Ramos (cell line): ENCODE measurements around the gene ATP2B3.

Experiments used
- in situ Hi-C: fragments of 300-500 bp; cut with MboI; formaldehyde crosslinking; loops from one replicate; pipeline ENCODE4 v1.14.3; 2022; ENCODE audit warnings: low sequenced_read_pairs; ENCODE audit not compliant: unreplicated experiment

Gene ATP2B3

DNA sequence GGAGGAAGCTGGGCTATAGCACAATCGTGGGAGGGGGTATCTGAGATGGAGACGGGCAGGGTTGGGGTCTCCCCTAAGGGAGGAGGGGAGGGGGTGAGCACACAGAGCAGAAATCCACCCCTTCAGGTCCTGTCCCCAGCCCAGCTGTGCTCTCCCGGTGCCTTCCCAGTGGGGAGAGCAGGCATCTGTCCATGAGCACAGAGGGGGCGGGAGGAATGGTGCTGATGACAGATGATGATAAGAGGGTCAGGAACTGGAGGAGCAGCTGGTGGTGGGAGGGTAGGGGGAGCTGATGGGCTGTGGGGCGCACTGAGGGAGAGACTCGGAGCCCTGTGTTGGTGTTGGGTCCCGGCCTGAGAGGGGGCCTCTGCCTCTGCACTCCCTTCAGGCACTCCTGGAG lies 8.6 kb downstream of the ATP2B3 start:
- in situ Hi-C loops = no loop called here

DNA sequence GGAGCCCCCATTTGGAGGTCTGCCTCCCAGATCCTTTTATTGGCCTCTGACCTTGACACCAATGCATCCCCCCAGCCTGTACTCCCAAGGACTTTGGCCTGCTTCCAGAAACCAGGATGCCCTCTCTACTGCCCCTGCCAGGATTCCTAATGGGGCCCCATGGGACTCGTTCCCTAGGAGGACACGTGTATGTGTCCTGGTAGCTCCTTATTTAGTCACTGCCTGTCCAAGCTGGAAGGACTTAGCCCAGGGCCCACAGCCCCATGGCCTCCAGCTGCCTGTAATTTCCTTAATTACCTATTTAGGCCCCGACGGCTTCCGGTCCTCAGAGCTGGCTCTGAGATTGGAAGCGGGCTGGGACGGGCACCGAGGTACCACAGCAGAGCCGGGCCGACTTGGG lies 9.4 kb downstream of the ATP2B3 start:
- in situ Hi-C loops = no loop called here

DNA sequence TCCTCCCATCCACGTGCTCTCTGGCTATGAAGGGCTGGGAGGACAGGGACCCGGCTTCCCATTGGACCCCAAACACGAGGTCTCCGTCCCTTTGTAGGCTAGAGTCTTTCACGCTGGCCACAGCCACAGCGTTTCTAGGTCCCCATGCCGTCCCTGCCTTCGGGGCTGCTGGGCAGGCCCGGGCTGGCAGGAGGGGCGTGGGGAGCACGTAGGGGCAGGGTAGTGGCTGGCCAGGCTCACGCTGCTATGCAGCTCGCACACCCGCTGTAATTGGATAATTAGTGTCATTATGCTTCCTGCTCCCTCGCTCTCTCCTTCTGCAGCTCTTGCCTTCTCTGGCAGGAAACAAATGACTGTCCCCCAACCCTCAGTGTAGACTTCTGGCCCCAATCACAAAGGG lies 9.8 kb downstream of the ATP2B3 start:
- in situ Hi-C loops = no loop called here

DNA sequence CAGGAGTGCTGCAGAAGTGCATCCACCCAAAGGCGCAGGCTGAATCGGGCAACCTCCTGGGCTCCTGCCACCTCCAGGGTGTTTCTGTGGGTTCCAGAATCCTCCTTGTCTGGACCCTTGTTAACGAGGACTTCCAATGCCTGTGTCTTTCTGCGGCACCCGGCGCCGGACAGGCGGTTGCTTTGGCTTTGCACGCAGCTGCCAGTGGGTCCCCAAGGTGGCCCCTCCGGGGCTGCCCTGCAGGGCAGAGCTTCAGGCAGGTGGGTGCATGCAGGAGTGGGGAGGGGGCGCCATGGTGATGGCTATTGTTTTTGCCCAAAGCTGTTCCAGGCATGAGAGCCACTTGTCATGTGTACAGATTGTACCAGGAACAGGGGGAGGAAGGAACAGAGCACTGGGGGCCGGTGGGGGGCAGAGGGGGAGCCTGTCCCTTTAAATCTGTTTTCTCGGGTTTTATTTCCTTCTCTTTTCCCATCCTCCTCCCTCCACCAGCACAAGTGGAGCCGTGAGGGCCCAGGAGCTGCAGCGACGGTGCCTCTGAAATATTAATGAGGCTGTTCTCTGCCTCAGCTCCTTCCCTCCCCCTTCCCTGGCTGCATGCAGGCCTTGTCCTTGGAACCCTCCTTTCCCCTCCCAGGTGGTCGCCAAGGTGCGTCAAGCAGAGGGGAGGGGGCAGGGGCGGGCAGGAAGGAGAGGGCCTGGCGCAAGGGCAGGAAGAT lies 13.1 kb downstream of the ATP2B3 start:
- in situ Hi-C loops = no loop called here

DNA sequence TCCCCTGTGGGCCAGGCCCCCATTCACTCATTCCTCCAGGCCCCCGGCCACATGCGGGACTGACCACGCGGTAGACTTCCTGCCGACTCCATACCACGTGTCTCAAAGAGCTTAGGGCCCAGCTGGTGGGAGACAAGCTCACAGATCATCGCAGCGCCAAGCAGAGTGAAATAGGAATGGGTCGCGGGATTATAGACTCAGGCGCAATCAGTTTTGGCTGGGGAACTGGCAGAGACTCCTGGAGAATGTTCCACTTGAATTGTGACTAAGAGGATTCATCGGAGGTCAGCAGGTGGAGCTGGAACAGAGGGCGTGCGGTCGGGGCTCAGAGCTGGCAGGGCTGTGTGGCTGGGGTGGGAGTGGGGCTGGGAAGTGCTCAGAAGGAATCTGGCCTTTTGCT lies 15.6 kb downstream of the ATP2B3 start:
- in situ Hi-C loops = no loop called here

DNA sequence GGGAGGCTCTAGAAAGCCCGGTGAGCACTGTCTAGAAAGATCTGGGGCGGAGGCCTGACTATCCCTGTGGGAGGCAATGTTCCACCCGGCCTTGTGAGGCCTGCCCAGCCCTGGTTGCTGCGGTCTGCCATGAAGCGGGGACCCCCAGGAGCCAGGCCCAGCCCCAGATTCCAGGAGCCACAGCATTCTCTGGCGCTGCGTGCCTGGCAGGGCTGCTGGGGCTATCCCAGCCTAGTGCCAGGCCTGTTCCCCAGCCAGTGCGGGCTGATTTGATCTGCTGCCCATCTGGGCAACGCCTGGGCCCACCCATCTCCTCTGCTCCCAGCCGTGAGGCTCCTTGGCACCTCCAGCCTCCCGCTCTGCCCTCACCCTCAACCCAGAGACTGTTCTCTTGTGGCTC lies 19.6 kb downstream of the ATP2B3 start:
- in situ Hi-C loops = no loop called here

DNA sequence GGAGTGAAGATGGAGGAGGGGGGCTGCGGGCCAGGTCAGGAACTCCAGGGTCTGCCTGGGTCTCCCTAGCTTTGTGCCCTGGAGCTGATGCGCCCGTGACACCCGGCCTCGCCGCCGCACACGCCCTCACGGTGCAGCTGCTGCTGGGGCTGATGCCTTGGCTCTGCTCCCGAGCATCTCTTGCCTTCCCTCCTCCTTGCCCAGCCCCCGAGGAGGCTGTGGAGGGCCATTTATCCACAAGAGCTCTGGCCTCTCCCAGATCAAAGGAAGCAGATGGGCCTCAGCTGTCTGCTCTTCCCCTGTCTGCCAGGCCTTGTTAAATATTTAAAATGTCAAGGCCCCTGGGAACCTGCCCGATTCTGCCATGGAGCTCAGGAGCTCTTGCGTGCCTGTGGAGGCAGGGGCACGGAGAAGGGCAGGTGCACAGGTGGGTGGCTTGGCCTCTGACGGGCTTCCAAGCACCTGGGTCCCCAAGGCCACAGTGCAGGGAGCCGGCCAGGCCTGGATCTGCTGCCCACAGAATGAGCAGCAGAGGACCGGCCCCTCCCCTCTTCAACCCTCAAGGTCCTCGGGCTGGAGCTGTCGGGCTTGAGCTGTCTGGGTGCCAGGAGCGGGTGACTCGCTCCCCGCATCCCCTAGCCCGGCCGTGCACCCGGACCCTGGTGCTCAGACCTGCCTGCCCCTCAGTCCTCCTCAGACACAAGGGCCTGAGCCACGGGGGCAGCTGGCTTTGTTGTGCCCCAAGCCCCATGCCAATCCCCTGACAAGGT lies 20.3 kb downstream of the ATP2B3 start:
- in situ Hi-C loops = no loop called here

DNA sequence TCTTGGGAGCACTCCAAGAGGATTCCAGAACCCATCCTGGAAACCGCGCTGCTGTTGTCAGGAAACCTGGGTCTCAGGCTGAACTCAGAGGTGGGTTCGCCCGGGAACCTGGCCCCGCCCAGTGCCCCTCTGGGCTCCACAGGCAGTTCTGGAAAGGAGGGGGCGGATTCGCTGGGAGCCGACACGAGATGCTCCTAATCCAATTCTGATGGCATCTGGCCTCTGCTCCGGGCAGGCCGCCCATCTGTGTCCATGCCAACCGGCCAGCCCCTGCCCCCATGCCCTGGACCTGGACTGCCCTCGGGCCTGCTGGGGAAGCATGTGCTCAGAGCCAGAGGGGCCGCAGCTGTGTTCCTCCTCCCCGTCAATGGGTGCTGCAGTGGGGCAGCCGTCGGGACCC lies 21.0 kb downstream of the ATP2B3 start:
- in situ Hi-C loops = no loop called here

DNA sequence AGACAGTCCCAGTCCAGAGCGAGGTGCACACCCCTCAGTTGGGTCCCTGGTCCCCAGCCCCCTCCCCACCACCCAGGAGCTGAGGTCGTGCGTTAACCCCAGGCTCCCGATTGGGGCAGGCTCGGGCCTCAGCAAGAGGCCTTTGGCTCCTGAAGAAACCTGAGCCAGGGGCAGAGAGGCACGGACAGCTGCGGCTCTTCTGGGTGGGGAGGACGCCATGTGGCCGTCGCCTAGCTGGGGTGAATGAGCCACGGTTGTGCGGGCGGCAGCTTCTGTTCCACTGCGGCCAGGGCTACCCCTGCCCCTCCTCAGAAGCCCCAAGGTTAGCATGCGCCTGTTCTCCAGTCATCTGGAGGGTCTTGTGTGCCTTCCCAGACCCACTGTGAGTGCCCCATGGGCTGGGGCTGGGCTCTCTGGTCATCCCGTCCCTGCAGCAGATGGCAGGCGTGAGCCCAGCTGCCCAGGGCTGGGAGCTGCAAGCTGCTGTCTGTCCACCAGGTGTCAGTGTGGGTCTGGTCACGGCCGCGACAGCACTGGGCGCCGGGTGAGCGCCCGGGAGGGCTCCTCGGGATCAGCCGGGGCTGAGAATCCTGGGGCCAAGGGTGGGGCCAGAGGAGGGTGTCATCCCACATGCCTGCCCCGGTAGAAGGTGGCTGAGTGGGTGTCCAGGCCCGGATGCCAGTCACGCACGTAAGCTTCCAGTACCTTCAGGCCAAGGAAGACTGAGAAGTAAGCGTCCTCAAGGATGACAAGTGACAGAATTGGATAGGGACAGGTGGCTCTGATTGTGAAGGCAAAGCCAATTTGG lies 21.9 kb downstream of the ATP2B3 start:
- in situ Hi-C loops = no loop called here

DNA sequence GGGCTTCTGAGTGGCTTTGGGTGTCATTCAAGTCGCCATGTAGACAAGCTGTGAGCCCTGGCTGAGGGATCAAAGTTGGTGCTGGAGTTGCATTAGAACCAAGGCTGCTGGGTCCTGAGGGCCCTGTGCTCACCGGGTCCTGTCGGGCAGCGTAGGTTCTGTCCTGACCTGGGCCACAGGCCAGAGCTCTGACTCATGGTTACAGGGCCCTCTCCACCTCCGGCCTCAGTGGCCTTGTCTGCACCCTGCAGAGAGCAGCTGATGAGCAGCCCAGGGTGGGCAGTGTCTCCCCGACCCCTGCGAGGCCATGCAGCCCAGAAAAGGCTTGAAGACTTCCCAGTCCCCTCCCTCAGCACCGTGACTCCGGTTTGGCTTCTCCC lies 22.5 kb downstream of the ATP2B3 start:
- in situ Hi-C loops = loop anchor here (5.0 kb wide), 1 partner anchor 132 kb away; the partner anchor contains the start of gene PNCK

DNA sequence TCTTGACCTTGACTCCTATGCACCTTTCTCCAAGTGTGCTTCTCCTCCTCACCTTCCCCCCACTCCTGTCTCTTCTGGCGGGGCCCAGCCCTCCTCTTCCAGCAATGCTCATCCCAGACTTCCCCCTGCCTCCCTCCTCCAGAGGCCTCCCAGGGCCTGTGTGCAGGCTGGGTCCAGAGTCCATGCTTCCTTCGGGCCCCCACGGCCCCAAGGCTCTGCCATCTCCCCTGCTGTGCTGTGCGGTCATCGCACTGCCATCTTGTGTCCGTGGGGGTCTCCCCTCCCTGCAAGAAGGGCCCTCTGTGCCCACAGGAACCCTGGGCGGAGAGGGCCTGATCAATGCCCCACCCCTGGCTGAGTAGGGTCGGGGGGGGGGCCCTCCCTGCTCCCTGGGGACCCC lies 27.3 kb downstream of the ATP2B3 start:
- in situ Hi-C loops = loop anchor here (5.0 kb wide), 1 partner anchor 128 kb away; the partner anchor contains the start of gene PNCK

DNA sequence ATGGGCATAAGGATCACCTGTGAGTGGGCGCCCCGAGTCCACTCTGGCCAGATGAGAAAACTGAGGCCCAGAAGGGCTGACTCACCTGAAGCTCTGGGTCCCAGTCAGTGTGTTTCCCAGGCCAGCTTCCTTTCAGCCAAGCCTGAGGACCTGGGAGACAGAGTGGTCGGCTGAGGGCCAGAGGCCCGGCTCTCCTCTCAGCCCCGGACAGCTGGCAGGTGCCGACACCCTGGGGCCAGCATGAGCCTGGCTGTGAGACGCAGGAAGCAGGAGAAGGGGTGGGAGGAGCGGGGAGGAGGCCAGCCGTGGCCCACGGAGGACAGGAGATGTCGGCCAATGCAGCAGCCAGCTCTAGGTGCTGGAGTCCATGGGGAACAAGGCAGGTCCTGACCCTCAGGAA lies 28.9 kb downstream of the ATP2B3 start:
- in situ Hi-C loops = no loop called here

DNA sequence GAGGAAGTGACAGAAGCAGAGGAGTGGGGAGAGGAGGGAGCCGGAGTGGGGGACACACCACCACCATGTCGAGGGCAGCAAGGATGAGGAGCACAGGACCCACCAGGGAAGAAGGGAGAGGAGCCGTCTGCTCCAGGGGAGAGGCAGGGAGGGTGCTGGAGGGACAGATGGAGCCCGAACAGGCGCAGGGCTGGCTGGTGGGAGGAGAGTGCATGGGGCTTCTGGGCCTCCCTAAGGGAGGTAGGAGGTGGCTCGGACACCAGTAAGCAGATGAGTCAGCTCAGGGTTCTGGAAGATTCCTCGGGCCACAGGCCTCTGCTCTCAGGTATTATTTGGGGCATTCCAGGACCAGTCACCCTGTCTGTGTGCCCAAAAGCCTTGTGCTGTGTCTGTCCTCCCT lies 29.8 kb downstream of the ATP2B3 start:
- in situ Hi-C loops = no loop called here

DNA sequence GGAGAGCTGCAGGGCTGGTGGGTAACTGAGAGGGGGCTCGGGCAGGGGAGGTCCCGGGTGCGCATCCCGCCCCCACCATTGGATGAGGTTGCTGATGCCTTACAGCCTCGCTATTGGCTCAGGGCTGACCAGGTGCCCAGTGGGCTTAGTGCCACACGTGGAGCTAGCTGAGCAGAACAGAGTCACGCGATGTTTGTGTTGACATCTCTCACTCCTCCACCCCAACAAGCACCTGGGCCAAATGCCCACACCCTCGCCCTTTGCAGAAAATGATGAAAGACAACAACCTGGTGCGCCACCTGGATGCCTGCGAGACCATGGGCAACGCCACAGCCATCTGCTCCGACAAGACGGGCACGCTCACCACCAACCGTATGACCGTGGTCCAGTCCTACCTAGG lies 31.8 kb downstream of the ATP2B3 start:
- in situ Hi-C loops = no loop called here

DNA sequence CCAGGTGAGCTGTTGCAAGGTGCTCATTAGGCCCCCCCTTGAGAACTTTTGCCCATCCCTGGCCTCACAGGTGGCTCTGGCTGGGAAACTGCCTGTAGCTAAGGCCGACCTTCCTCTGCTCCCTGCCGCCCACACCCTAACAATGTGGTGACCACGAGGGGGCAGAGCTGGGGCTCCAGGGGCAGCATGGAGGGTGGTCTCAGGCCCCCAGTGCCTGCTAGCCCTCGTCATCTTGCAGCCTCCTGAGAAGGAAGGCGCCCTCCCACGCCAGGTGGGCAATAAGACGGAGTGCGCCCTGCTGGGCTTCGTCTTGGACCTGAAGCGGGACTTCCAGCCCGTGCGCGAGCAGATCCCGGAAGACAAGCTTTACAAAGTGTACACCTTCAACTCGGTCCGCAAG lies 32.4 kb downstream of the ATP2B3 start:
- in situ Hi-C loops = no loop called here

DNA sequence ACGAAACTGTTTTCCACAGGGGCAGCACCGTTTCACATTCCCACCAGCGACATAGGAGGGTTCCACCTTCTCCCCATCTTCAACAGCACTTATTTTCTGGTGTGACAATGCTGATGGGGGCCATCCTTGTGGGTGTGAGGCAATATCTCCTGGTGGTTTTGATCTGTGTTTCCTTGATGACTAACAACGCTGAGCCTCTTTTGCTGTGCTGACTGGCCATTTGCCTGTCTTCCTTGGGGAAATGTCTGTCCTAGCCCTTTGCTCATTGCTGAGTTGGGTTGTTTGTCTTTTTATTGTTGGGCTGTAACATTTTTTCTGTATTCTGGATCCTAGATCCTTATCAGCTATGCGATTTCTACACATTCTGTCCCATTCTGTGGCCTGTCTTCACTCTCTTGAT lies 33.7 kb downstream of the ATP2B3 start:
- in situ Hi-C loops = no loop called here

DNA sequence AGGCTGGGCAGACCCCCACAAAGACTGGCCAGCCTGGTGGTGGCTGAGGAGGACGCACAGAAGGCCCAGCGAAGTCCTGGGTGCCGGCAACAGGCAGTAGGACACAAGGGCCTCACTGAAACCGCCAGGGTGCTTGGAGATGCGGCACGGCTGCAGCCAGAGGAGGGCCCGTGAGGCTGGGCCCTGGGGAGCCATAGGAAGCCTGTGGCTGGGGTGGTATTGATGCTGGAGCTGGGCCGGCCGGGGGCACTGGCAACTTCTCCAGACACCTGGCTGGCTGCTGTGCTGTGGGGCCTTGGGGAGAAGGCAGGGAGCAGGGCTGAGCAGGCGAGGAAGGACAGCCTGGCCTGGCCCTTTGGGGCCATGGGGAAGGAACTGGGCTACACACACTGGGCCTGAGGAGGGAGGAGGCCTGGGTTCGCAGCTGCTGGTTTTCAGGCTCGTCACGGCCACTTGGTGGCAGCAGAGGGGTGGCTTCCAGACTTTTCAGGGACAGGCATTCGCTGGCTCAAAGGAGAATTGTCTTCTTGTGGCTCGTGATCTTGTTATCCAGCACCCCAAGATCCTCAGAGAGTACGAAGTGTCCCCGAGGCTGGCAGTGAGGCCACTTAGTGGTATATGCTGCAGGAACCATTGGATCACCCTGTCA lies 37.2 kb downstream of the ATP2B3 start:
- in situ Hi-C loops = no loop called here

DNA sequence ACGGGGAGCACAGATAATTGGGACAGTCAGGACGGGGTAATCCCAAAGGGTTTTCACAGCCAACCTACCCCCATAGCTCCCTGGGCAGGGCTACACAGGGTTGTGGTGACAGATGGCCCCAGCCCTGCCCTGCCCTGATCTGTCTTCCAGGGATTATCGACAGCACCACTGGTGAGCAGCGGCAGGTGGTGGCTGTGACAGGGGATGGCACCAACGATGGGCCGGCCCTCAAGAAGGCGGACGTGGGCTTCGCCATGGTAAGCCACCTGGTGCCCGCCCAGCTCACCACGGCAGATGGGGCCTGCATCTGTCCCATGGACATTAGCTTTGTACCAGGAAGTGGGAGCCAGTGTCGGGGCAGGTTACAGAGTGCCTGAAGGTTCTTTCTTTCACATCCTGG lies 39.3 kb downstream of the ATP2B3 start:
- in situ Hi-C loops = no loop called here

DNA sequence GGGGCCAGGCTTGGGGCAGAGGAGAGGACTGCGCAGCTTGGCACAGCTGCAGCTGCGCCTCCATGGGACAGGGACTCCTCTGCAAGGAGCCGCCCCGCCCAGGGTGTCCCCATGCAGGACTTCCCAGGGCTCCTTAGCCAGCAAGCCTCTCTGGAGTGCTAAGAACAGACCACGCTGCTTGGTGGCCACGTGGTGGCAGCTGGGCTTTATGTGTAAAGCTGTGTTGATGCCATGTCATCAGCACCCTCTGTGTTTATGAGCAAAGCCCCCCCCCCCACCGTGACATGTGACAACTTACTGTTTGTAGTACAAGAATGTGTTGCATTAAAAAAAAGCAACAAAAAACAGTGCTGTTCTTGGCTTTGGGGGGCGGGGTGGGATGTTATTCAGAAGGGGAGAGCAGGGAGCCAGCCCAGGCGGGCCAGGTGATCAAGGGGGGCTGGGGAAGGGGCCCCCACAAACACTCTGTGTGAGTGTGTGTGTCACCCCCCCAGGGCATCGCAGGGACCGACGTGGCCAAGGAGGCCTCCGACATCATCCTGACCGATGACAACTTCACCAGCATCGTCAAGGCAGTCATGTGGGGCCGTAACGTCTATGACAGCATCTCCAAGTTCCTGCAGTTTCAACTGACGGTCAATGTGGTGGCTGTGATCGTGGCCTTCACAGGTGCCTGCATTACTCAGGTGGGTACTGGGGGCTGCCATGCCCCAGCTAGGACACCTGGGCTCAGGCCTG lies 40.3 kb downstream of the ATP2B3 start:
- in situ Hi-C loops = no loop called here

DNA sequence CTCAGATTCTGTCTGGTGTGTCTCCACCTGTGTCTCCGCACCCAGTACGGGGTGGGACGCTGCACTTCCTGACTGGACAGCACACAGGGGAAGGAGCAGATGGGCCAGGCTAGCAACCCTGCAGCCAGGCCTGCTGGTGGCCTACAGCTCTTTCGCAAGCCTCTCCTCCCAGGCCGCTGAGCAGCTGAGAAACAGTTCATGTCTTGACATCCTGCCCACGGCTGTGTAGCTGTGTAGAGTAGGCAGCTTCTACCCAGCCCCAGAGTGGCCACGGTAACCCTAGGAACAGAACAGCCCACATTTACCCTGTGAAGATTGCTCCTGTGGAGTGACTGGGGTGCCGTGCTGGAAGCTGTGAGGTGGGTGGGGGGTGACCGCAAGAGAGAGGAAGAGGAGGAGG lies 42.6 kb downstream of the ATP2B3 start:
- in situ Hi-C loops = no loop called here
